Central memory CD8-positive, alpha-beta T cell (primary cell): ENCODE results near the gene PRSS50.
A peak's percentile ranks its signal among the peaks of the same experiment; 100 is the strongest.

Source experiments
- ATAC-seq: fragments of 150-1000 bp; cut with Tn5 transposase; replicated peaks from 2 replicates; pipeline ENCODE4 v1.10.0; 2022; ENCODE audit warnings: mild to moderate bottlenecking, moderate FRiP score, moderate number of reproducible peaks; ENCODE audit not compliant: poor library complexity, severe bottlenecking; ENCODE audit errors: extremely low read depth
- DNase-seq, 2 donors: peaks; one replicate each; pipeline ENCODE4 v3.0.0; 2021; ENCODE audit warnings: low spot score in 2 of 2
- H3K27ac Mint-ChIP-seq: one replicate; pipeline ENCODE4 v1.8.0; 2022; ENCODE audit warnings: low read depth, mild to moderate bottlenecking, moderate library complexity, mixed read lengths
- H3K27me3 Mint-ChIP-seq: one replicate; pipeline ENCODE4 v1.8.0; 2022; ENCODE audit warnings: mixed read lengths
- H3K36me3 Mint-ChIP-seq: one replicate; pipeline ENCODE4 v1.8.0; 2022; ENCODE audit warnings: mild to moderate bottlenecking, moderate library complexity, mixed read lengths; ENCODE audit not compliant: insufficient read depth
- H3K4me1 Mint-ChIP-seq: one replicate; pipeline ENCODE4 v1.8.0; 2022; ENCODE audit warnings: mixed read lengths
- H3K4me3 Mint-ChIP-seq: one replicate; pipeline ENCODE4 v1.8.0; 2022; ENCODE audit warnings: mild to moderate bottlenecking, moderate library complexity, mixed read lengths
- H3K9me3 Mint-ChIP-seq: one replicate; pipeline ENCODE4 v1.8.0; 2022; ENCODE audit warnings: mixed read lengths

Gene PRSS50

DNA sequence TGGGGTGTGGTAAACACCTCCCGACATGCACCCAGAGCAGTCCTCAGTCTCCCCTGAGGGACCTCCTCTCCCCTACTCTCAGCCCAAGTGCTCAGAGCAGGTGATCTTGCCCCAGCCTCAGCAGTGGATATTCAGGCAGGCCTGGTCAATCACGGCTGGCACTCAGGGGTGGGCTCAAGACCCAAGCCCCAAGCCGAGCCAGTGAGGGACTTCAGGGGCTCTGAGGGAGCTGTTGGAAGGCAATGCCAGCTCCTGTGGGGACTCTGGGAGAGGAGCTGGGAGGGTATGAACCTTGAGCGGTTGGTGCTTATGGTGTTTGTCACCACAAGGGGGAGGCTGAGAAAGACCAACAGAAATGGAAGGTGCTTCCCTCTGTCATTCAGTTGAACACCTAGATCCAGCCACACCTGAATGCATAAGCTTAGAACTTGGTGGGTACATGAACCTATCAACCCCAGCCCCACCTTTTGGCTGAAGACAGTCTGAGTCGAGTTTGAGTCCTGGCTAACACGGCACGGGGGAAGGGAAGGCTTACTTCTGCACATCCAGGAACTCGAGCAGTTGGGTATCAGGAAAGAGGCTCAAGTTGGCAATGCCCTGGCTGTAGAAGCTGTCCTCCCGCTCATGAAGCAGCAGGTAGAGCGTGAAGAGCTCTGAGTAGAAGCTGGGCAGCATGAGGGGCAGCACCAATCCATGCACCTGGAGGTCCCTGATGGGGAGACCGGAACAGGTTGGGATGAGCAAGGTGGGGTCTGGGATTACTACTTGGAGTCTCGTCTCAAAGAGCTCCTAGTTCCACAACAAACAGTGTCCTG is 43.4 kb downstream of the PRSS50 start:
- DNase-seq: no peak
- no peaks in the 10 kb centered on the region for H3K27me3 Mint-ChIP-seq

DNA sequence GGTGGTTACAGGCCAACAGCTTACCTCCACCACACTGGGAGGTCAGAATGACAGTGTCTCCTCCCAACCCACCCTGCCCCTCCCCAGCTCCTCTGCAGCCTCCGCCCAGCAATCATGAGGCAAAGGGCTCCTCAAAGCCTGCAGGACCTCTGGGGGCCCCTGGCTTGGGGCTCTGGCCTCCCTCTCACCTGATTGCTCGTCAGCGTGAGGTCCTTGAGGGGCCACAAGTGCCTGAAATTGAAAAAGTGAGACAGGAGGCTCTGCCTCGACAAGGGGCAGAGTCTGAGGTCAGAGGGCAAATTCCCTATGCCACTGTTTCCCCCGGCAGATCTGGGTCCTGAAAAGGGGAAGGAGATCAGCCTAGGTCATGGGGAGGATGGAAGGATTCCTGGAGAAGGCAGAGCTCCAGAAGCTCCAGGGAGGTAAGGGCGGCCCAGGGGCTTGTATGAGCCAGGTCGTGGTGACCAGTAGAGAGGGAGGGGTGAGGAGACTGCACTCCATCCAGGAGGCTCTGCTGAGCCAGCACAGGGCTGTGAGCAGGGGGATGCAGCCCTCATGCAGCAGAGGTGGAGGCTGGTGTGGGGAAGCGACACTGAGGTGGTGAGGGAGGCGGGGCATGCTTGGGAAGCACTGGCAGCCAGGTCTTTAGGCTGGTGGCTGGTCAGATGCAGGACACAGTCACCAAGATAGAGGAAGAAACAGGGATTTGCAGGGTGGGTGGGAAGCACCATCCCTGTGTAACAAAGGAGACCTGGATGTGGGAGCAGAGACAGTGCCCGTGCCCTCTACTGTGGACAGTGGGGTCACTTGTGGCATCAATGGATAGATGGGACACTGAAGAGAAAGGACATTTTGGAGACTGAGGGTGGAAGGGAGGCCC is 44.3 kb downstream of the PRSS50 start:
- no peak for ATAC-seq

More for the DNA sequence above, 43.4 kb downstream of the PRSS50 start:
- Mint-ChIP-seq H3K9me3 (no peaks in the 10 kb centered on the region), H3K4me3 (no peak overlapping the region), H3K27ac (no peak overlapping the region), H3K36me3 (no peaks in the 10 kb centered on the region), H3K4me1 (no peaks in the 10 kb centered on the region)
- ATAC-seq: no peak

DNA sequence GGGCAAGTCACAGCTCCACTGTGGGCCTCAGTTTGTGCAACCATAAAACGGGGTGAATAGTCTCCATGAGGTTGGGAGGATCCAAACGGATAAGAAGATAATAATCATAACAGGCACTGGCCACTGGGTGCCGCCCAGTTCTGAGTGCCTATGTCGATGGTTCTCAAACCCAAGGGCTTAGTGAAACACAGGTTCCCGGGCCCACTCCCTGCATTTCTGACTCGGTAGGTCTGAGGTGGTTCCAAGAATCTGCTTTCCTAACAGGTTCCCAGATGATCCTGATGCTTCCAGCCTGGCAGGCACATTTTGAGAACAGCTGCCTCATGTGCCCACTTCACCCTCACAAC is 45.3 kb downstream of the PRSS50 start:
- no peak for DNase-seq
- no peaks in the 10 kb centered on the region for H3K4me1 Mint-ChIP-seq
- no peak overlapping the region for H3K4me3 Mint-ChIP-seq
- no peak overlapping the region for H3K27ac Mint-ChIP-seq
- no peaks in the 10 kb centered on the region for H3K27me3 Mint-ChIP-seq
- H3K9me3 Mint-ChIP-seq: no peaks in the 10 kb centered on the region
- H3K36me3 Mint-ChIP-seq: no peaks in the 10 kb centered on the region
- no peak for ATAC-seq

More for the DNA sequence above, 44.3 kb downstream of the PRSS50 start:
- no peak overlapping the region for H3K4me3 Mint-ChIP-seq
- no peak for DNase-seq
- H3K4me1 Mint-ChIP-seq: no peaks in the 10 kb centered on the region
- H3K27me3 Mint-ChIP-seq: no peaks in the 10 kb centered on the region
- H3K9me3 Mint-ChIP-seq: no peaks in the 10 kb centered on the region
- H3K36me3 Mint-ChIP-seq: no peaks in the 10 kb centered on the region
- H3K27ac Mint-ChIP-seq: peak overlapping the region; percentile 57

DNA sequence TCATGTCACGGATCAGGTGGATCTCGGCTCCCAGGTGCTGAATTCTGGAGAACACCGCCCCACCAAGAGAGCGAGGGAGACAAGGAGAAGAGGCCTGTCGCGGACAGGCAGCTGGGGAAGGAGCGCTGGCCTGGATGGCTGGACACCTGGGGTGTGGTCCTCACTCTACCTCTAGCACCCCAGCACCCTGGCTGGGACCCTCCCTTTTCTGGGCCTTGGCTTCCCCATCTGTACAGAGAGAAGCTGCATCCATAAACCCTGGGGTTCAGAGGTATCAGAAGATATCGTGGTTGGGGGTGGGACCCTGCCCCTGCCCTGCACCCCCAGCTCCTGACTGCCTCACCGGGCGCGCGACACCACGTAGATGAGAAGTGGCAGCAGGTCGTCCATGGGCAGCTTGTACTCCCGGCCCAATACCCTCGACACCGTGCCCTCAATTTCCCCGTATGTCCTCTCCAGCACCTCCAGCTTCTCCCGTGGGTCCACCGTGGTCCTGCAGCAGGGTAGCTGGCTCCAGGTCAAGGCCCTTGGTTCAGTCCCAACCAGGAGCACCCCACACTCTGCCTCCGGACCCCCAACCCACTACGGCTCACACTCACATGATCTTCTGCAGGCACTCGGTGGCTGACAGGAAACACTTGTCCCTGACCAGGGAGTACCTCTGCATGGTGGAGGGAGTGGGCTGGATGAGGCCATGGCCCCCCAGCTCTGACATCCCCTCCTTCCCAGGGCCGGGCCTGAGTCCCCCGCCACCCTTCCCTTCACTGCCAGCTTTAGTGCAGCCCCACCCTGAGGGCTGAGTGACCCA is 45.9 kb downstream of the PRSS50 start:
- ATAC-seq: no peak
- DNase-seq: no peak
- Mint-ChIP-seq H3K9me3 (no peaks in the 10 kb centered on the region), H3K27me3 (no peaks in the 10 kb centered on the region), H3K36me3 (no peaks in the 10 kb centered on the region), H3K27ac (no peak overlapping the region), H3K4me1 (no peaks in the 10 kb centered on the region), H3K4me3 (no peak overlapping the region)

DNA sequence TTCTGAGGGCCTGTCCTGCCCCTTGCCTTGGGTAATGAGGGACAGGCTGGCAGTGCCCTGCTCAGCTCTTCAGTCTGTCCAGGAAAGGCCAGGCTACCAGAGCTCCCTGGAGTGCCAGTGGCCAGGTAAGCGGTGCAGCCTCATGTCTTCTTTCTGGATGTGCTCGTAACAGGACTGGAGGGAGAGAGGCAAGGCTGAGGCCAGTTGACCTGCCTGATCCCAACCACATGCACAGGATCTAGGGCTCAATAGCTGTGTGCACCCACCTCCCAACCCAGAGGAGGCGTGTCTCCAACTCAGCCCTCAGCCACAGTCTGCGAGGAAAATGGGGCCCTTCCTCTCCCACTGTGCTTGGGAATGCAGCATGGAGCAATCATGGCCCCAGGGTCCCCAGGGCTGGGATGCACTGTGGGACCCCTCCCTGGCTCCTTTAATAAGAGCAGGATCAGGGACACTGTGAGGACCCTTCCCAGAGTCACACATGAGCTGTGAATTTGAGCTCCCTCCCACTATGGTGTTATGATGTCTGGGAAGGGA is 46.7 kb downstream of the PRSS50 start:
- no peaks in the 10 kb centered on the region for H3K9me3 Mint-ChIP-seq
- H3K36me3 Mint-ChIP-seq: no peaks in the 10 kb centered on the region
- peak overlapping the region; percentile 38 for H3K27ac Mint-ChIP-seq
- H3K4me3 Mint-ChIP-seq: no peak overlapping the region
- DNase-seq: no peak
- ATAC-seq: no peak
- no peaks in the 10 kb centered on the region for H3K4me1 Mint-ChIP-seq
- no peaks in the 10 kb centered on the region for H3K27me3 Mint-ChIP-seq

DNA sequence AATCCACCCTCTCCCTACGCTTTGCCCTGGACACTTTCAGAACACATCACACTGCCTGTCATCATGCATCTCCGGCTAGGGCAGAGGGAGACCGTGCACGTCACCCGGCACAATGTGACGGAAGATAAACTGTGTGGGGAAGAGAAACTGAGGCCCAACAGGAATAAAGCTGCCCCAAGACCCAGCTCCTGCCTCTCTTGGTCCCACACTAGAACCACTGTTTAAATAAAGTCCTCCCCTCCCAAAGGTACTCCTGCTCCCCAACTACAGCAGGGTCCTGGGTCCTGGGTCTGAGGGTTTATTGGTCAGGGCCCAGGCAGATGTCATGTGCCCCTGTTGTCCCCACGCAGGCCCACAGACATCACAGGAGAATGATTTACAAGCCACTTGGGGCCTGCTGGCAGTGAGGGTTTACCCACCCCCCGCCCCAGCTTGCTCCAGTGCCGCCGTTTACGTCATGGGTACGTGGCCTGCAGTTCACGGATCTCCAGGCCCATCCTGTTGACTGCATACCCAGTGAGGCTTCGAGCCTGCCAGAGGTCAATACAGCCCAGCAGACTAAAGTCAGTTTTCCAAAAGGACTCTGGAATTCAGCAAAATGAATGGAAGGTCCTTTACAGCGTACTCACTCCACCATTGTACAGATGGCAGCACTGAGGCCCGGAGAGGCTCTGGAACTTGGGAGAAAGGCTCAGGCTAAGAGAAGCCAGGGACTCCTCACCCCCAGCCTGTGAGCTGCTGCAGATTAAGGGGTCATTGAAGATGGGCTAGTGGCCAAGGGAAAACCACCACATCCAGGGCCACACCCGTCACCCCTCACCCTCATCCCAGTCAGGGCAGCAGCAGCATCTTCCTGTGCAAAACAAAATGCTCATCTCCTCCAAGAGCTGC is 47.4 kb downstream of the PRSS50 start:
- no peaks in the 10 kb centered on the region for H3K27me3 Mint-ChIP-seq
- ATAC-seq (no peak), DNase-seq (no peak)
- no peaks in the 10 kb centered on the region for H3K9me3 Mint-ChIP-seq
- H3K36me3 Mint-ChIP-seq: no peaks in the 10 kb centered on the region
- peak overlapping the region; percentile 38 for H3K27ac Mint-ChIP-seq
- H3K4me3 Mint-ChIP-seq: no peak overlapping the region
- no peaks in the 10 kb centered on the region for H3K4me1 Mint-ChIP-seq

DNA sequence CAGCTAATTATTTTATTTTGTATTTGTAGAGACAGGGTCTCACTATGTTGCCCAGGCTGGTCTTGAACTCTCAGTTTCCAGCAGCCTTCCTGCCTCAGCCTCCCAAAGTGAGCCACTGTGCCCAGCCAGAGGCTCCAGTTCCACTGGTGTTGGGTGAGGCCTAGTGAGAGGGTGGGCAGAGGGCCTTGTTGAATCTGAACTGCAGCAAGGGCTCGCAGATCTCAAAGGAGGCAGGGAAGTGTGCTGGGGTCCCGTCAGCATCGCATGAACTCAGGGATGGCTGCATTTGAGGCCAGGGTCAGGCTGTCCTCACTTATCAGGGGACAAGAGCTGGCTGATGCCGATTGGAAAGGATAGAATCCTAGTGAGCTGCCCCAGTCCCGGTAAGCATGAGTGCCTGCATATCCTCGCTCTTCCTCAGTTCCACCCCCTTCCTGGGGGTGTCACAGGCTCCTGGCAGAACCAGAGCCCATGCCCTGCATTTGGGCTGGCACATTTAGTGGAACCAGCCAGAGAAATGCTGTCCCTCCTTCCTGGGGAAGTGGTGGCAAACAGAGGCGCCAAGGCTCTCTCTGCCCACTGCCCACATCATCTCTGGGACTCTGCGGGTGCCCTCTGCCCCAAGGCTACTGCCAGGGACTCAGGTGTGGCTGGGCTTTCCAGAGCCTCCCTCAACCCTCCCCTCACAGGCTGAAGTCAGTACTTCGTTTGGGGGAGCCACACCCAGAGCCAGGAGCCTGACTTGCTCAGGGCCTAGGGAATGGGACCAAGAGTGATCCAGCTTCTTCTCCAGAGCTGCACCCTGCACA is 48.3 kb downstream of the PRSS50 start:
- Mint-ChIP-seq H3K27me3 (no peaks in the 10 kb centered on the region), H3K4me1 (no peaks in the 10 kb centered on the region), H3K4me3 (no peak overlapping the region), H3K9me3 (no peaks in the 10 kb centered on the region), H3K36me3 (no peaks in the 10 kb centered on the region), H3K27ac (no peak overlapping the region)
- DNase-seq (no peak), ATAC-seq (no peak)

DNA sequence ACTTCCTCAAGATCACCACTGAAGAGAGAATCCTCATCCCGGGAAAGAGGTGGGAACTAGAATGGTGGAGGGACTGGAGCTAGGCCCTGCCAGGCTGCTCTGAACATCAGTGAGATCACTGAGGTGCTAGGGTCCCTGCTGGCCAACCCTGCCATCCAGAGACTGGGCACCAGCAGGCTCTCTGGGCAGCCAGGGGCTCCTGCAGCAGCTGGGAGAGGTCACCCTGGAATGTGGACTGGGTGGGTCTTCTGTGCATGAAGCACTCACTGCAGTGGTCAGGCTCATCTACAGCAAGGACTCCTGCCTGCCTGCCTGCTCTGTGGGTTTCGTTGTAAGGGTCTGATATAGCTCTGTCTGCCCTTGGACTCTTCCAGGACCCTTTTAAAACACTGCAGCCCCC is 49.1 kb downstream of the PRSS50 start:
- Mint-ChIP-seq H3K9me3 (no peaks in the 10 kb centered on the region), H3K27me3 (no peaks in the 10 kb centered on the region), H3K4me3 (no peak overlapping the region), H3K4me1 (no peaks in the 10 kb centered on the region), H3K36me3 (no peaks in the 10 kb centered on the region), H3K27ac (no peak overlapping the region)
- no peak for DNase-seq
- no peak for ATAC-seq

DNA sequence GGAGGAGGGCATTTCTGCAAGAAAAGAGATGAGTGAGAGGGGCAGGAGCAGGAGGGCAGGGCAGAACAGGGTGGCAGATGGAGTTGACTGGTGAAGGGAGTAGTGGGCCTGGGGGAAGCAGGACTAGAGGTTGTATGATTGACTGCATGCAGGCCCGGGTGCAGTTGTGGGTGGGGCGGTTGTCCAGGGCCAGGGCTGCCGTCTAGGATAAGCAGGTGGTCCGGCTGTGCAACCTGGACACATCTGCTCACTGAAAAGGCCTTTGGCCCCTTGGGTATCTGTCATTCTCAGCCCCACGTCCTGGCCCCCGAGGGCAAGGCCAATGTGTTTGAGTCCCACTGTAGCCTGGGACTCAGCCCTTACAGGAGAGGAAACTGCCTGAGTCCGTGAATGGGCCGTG is 49.6 kb downstream of the PRSS50 start:
- no peaks in the 10 kb centered on the region for H3K9me3 Mint-ChIP-seq
- H3K27ac Mint-ChIP-seq: no peak overlapping the region
- H3K4me1 Mint-ChIP-seq: no peaks in the 10 kb centered on the region
- DNase-seq: no peak
- ATAC-seq: no peak
- no peak overlapping the region for H3K4me3 Mint-ChIP-seq
- no peaks in the 10 kb centered on the region for H3K27me3 Mint-ChIP-seq
- no peaks in the 10 kb centered on the region for H3K36me3 Mint-ChIP-seq

DNA sequence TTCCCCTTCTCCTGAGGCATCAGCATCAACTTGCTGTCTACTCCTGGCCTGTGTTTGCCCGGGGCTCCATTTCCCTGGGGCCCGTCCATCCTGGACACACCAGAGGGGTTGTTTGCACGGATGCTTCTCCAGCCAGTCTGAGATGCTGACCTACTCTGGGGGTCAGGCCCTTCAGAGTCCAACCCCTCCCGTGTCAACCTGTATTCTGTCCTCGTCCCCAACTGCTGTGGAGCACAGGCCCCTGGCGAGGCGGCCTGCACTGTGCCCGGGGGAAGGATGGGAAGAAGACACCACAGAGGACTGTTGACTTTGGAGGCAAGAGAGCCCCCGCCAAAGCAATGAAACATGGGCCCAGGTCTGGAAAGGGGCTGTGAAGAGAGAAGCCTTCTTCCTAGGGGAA is 50.0 kb downstream of the PRSS50 start:
- DNase-seq (no peak), ATAC-seq (no peak)
- Mint-ChIP-seq H3K36me3 (no peaks in the 10 kb centered on the region), H3K27me3 (peaks cover 2% of the 10 kb centered on the region), H3K4me3 (no peak overlapping the region), H3K27ac (no peak overlapping the region), H3K4me1 (no peaks in the 10 kb centered on the region), H3K9me3 (no peaks in the 10 kb centered on the region)

DNA sequence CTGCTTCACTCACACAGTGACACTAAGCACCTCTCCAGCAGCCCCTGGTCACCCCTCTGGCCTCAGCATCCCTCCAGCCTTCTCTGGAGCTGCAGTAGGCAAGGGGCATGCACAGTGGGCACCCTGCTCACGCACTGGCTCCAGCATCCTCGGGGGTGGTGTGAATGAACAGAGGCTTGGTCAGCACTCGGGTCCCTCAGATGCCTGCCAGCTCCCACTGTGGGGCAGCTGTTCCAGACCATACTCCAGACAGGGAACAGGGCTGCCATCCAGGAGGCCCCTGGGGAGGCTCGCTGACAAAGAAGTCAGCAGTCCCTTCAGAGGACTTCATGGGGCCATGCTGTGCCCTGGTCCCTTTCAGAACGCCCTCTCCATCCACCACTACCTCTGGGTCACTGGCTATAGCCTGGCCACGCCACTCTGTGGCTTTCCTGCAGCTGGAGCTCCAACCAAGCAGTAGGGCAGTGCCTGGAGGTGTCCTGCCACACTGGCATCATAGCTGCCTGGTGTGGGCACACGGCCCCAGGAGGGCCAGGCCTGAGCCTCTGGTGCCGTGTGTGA is 50.5 kb downstream of the PRSS50 start:
- ATAC-seq (no peak), DNase-seq (no peak)
- Mint-ChIP-seq H3K9me3 (no peaks in the 10 kb centered on the region), H3K4me1 (no peaks in the 10 kb centered on the region), H3K4me3 (no peak overlapping the region), H3K36me3 (no peaks in the 10 kb centered on the region), H3K27me3 (peaks cover 7% of the 10 kb centered on the region), H3K27ac (no peak overlapping the region)
